ENCODE data around the gene ZNF276. TPM values are rescaled to one million over a fixed set of nuclear protein-coding genes. Genes with fewer than 3 reads are reported as not detected.
"Not testable (repeated sequence)": the region's sequence is repeated elsewhere in the genome, so short reads cannot be mapped to it uniquely, and the experiment has no call there.

ZNF276 gene, protein sequence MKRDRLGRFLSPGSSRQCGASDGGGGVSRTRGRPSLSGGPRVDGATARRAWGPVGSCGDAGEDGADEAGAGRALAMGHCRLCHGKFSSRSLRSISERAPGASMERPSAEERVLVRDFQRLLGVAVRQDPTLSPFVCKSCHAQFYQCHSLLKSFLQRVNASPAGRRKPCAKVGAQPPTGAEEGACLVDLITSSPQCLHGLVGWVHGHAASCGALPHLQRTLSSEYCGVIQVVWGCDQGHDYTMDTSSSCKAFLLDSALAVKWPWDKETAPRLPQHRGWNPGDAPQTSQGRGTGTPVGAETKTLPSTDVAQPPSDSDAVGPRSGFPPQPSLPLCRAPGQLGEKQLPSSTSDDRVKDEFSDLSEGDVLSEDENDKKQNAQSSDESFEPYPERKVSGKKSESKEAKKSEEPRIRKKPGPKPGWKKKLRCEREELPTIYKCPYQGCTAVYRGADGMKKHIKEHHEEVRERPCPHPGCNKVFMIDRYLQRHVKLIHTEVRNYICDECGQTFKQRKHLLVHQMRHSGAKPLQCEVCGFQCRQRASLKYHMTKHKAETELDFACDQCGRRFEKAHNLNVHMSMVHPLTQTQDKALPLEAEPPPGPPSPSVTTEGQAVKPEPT
- 3.0 and 6.9 TPM in 2 replicates for total RNA-seq (2014; rRNA removed; shearing (Covaris generic))

DNA sequence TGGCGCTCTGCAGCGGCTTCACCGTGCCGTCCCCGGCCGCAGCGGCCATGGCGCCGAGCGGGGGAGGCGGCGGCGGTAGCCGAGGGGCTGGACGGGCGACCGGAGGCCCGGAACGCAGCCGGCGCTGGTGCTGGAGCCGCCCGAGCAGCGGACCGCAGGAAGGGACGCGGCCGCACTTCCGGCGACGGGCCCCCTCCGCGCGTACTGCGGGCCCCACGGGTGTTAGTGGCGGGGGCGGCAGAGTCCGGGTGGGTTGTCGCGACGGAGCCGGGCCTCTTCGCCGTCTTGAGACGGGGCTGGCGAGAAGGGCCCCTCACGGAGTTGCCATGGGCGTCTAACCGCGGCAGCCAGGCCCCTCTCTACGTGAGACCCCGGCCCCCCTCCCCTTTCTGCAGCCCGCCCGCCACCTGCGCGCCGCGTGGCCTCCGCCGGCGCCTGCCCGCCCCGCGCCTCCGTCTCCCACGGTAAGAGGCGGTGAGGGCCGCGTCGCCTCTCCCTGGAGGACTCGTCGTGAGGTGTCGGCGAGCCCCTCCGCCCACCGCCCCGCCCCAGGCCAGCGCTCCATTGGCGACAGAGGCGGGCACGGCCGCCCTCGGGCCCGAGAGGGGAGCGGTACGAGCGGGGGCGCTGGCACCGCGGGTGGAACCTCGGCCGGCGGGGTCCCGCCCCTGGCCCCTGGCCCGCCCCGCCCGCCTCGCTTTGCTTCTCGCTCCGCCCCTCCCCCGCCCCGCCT is at the start of gene ZNF276, which contains the start of gene VPS9D1:
Gene ZNF276, plus strand, starts transcription at position 725 of the 733 bp plus-strand sequence. CDS start 104 bp downstream, outside the sequence.
Gene VPS9D1, minus strand, starts transcription at position 86 of the 733 bp plus-strand sequence. Its CDS starts 37 bp downstream, at position 49.
- DNase-seq (ENCODE audit: low read depth): peak; percentile 62

DNA sequence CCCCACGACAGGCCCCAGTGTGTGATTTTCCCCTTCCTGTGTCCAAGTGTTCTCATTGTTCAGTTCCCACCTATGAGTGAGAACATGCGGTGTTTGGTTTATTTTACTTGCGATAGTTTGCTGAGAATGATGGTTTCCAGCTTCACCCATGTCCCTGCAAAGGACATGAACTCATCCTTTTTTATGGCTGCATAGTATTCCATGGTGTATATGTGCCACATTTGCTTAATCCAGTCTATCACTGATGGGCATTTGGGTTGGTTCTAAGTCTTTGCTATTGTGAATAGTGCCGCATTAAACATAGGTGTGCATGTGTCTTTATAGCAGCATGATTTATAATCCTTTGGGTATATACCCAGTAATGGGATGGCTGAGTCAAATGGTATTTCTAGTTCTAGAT is 49.8 kb upstream of the ZNF276 start:
- not testable (repeated sequence) for DNase-seq (ENCODE audit: low read depth)

DNA sequence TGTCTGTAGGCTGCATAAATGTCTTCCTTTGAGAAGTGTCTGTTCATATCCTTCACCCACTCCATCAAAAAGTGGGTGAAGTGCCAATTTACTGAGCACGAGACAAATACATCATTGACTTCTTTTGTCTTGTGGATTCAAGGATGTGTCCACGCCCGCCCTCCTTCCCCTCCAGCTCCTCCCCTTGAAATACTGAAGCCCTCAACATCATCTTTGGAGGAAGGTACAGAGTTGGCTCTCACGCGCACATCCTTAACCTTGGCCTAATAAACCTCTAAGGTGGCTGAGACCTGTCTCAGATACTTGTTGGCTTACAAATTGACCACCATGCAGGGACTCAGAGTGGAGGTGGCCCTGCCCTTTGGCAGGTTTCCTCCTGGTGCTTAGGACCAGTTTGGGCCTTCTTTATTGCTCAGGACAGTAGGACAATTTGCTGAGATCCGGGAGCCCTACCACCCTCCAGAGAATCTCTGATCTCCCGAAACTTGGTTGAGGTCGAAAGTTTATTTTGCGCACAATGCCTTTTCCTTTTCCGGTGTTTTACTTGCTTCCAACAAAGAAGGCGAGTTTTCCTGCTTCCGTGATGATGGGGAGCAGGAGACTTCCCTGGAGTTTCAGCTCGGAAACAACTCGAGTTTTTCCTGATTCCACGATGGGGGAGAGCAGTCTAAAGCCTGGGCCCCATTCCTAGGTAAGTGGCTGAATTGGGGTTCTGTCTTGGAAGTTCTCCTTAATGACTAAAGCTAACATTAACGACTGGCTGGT is 49.0 kb upstream of the ZNF276 start:
- DNase-seq (ENCODE audit: low read depth): no peak

DNA sequence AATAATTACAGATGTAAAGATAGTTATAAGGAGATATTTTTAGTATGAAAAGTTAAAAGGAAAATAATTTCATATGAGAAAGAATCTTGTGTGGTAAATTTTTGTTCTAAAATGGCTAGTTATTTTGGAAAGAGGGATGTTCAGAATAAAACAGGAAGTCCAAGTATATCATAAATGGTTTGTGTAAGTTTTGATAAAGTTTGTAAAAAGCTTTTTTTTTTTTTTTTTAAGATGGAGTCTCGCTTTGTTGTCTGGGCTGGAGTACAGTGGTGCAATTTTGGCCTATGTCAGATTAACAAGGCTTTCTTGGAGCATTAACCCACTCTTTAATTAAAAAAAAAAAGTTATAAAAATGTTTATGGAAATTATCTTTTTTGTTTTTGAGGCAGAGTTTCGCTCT is 43.1 kb upstream of the ZNF276 start:
- no peak for DNase-seq (ENCODE audit: low read depth)

DNA sequence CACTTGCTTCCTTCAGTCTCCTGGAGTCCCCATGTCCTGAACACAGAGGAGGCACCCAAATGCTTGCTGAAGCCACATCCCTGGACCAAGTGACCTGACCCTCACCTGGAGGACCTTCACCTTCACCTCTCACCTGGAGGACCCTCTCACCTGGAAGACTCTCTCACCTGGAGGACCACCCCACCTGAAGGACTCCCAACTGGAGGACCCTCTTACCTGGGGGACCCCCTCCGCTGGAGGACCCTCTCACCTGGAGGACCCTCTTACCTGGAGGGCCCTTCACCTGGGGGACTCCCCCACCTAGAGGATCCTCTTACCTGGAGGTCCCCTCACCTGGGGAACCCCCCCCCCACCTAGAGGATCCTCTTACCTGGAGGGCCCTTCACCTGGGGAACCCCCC is 35.4 kb upstream of the ZNF276 start:
- DNase-seq (ENCODE audit: low read depth): no peak

DNA sequence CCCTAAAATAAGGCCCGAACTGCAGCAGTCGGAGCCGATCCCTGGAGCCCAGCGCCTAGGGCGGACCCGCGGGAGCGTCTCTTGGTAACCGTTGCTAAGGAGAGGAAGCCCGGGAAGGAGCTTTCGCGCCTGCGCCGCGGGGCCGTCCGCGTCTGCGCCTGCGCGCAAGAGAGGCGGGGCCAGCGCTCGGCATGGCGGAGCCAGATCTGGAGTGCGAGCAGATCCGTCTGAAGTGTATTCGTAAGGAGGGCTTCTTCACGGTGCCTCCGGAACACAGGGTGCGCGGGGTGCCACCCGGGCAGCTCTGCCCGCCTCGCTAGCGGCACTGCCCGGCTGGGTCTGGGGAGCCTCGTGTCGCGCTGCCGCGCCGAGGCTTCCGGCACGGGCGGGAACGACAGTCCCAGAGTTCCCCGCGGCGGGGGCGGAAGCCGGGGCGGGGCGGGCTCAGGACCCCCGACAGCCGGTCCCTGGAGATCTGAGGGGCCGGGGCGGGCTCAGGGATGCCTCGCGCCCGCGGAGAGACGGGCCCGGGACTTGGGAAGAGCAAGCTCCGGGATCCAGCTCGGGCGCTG is 34.7 kb upstream of the ZNF276 start, which contains the start of gene CDK10:
Gene CDK10, plus strand, starts transcription at position 170 of the 572 bp plus-strand sequence. Its CDS starts 22 bp downstream, at position 192.
- peak; percentile 87 for DNase-seq (ENCODE audit: low read depth)

DNA sequence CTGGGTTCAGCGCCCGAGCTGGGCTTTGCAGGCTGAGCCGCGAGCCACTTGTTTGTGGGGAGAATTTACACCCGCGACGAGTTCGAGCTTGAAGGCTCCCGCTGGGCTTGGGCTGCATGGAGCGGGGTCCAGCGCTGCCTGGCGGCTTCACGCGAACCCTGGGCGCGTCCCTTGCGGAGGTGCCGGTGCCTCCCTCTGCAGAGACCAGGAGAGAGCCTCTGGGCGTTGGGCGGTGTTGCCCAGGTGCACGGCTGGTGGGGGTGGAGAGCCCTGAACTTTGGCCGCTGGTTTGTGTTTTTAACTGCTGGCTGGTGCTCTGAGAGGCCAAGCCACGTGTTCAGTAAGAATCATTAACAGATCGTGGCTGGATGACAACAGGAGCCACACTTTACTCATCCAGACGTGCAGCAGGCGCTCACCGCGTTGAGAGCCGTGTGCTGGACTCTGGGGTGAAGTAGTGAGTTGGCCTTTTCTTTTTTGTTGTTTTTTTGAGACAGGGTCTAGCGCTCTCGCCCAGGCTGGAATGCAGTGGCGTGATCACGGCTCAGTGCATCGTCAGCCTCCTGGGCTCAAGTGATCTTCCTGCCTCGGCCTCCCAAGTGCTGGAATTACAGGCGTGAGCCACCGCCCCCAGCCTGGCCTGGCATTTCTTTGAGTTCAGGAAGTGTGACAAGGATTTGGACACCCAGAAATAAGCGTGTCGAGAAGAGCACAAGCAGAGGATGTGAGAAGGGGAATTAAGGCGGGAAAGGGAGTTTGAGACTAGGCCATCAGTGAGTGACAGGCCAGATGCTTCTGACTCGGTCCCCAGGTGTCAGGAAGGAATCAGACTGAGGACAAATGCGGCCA is 34.0 kb upstream of the ZNF276 start:
- peak; percentile 60 for DNase-seq (ENCODE audit: low read depth)

DNA sequence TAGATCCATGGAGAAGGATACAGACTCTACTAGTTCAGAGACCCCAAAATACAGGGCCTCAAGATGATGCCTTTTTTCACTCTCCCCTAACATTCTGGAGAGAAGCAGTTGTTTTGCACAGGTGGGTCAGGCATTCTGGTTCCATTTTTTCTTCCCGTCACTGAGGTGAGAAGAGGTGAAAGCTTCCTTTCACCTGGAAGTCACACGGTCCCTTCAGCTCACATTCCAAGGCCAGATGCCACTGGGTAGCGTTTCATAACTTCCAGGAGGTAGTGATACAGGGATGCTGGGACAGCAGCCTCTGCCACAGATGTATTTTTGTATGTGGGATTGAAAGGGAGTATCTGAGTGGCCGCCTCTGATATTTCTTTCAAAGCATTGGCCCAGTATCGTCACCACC is 32.9 kb upstream of the ZNF276 start:
- DNase-seq (ENCODE audit: low read depth): no peak

DNA sequence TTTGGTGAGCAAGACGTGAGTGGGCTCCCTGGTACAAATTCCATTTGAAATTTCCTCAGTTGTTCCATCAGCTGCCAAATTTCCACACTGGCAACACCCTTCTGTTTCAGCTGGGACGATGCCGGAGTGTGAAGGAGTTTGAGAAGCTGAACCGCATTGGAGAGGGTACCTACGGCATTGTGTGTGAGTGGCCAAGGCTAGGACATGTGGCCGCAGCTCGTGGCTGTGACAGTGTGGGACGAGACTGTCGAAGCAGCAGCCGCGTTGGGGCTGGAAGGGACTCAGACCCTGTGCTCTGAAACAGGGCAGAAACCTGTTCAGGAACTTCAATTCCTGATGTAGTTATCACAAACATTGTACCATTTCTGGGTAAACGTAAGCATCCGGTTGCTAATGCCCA is 32.2 kb upstream of the ZNF276 start:
- no peak for DNase-seq (ENCODE audit: low read depth)

DNA sequence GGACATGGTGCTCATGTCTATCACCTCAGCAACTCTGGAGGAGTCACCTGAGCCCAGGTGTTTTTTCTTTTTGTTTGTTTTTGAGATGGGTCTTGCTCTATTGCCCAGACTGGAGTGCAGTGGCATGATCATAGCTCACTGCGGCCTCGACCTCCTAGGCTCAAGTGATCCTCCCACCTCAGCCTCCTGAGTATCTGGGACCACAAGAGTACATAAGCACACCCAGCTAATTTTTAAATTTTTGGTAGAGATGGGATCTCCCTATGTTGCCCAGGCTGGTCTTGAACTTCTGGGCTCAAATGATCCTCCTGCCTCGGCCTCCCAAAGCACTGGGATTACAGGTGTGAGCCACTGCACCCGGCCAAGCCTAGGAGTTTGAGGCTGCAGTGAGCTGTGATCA is 31.7 kb upstream of the ZNF276 start:
- DNase-seq (ENCODE audit: low read depth): not testable (repeated sequence)

DNA sequence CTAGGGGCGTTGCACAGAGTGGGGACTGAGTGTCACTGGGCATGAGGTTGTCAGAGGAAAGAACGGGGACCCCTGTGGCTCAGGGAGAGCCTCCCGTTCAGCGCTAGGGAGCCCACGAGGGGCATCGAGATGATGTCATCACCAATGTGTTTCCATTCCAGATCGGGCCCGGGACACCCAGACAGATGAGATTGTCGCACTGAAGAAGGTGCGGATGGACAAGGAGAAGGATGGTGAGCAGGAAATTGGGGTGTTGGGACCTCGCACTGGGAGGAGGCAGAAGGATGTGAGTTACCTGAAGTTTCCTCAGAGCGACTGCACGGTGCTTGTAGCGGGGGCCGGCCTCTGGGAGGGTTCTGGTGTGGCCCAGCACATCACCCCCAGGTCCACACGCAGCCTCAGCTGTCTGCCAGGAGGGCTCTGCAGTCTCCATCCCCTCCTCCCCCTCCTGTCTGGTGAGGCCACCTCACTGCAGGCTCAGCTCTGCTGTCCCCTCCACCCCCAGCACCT is 30.9 kb upstream of the ZNF276 start:
- no peak for DNase-seq (ENCODE audit: low read depth)

DNA sequence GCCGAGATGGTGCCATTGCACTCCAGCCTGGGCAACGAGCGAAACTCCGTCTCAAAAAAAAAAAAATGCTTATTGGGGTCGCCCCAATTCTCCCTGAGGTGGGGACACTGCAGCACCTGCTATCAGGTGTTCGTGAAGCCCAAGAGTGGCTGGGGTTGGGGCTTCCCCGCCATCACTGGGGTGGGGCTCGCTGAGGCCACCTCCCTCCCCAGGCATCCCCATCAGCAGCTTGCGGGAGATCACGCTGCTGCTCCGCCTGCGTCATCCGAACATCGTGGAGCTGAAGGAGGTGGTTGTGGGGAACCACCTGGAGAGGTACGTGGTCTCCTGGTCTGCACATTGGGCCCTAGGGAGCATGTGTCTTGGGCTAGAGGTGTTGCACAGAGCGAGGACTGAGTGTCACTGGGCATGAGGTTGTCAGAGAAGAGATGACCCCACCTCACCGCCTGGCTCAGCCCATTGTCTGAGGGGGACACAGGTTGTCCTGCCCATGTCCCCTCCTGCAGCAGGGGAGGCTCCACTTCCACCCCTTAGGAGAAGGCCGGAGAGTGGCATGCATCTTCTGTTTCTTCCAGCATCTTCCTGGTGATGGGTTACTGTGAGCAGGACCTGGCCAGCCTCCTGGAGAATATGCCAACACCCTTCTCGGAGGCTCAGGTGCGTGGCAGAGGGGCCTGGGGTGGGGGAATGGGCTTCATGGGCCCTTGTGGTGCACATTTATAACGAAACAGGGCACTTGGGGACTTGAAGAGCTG is 29.9 kb upstream of the ZNF276 start:
- no peak for DNase-seq (ENCODE audit: low read depth)

DNA sequence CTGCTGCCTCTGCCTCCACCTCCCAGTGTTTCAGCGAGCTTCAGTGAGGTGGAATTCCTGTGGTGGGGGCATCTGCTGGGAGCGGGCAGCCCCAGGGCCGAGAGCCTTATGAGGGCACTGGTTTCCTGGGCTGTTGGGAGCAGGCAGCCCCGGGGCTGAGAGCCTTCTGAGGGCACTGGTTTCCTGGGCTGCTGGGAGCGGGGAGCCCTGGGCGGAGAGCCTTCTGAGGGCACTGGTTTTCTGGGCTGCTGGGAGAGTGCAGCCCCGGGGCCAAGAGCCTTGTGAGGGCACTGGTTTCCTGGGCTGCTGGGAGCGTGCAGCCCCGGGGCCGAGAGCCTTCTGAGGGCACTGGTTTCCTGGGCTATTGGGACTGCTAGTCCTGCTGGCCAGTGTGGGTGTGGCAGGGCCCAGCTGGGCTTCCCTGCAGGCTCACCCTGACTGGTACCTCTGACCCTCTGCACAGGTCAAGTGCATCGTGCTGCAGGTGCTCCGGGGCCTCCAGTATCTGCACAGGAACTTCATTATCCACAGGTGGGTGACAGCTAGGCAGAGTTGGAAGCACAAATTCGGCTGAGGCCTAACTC is 29.3 kb upstream of the ZNF276 start:
- no peak for DNase-seq (ENCODE audit: low read depth)

DNA sequence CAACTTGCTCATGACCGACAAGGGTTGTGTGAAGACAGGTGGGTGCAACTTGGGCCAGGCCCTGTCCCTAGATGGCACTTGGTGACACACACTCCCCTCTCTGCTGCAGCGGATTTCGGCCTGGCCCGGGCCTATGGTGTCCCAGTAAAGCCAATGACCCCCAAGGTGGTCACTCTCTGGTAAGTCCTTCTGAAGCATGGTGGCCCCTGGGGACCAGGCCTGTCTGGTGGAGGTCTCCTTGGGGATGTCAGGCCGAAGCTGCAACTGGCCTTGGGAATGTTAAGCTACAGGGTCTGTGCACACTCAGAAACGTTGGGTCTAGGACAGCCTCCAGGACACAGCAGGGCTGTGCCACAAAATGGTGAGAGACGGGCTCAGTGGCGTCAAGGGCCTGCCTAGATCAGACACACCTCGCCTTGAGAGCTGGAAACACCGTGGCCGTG is 28.0 kb upstream of the ZNF276 start:
- DNase-seq (ENCODE audit: low read depth): no peak

DNA sequence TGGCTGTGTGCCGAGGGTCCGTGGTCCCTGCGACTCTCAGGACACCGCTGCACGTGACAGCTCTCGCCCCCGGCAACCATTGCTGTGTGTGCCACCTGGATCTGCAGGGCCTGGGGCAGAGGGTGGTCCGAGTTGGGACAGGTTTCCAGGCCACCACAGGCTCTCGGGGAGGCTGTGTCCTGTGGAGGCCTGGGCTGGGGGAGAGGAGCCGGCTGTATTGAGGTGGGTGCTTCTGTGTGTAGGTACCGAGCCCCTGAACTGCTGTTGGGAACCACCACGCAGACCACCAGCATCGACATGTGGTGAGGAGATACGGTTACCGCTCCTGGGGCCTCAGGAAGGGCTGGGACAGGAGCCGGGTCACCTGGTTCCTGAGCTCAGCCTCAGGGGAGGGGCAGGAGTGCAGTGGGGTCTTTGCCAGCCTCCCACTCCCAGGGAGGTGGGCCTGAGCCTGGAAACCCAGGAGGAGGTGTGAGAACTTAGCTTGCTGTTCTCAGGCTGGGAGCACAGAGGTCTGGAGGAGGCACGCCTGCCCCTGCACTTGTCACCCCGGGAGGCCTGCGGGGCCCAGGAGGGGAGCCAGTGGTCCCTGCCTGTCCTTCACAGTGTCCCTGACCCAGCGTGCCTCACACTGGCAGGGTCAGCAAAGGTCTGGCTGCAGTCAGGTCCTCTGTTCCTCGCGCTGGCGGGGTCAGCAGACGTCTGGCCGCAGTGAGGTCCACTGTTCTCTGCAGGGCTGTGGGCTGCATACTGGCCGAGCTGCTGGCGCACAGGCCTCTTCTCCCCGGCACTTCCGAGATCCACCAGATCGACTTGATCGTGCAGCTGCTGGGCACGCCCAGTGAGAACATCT is 27.2 kb upstream of the ZNF276 start:
- no peak for DNase-seq (ENCODE audit: low read depth)

DNA sequence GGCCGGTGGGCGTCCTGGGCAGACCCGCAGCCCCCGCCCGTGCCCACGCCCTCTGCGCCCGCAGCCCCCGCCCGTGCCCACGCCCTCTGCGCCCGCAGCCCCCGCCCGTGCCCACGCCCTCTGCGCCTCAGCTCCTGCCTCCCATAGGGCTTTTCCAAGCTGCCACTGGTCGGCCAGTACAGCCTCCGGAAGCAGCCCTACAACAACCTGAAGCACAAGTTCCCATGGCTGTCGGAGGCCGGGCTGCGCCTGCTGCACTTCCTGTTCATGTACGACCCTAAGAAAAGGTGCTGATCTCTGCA is 26.6 kb upstream of the ZNF276 start:
- not testable (repeated sequence) for DNase-seq (ENCODE audit: low read depth)

DNA sequence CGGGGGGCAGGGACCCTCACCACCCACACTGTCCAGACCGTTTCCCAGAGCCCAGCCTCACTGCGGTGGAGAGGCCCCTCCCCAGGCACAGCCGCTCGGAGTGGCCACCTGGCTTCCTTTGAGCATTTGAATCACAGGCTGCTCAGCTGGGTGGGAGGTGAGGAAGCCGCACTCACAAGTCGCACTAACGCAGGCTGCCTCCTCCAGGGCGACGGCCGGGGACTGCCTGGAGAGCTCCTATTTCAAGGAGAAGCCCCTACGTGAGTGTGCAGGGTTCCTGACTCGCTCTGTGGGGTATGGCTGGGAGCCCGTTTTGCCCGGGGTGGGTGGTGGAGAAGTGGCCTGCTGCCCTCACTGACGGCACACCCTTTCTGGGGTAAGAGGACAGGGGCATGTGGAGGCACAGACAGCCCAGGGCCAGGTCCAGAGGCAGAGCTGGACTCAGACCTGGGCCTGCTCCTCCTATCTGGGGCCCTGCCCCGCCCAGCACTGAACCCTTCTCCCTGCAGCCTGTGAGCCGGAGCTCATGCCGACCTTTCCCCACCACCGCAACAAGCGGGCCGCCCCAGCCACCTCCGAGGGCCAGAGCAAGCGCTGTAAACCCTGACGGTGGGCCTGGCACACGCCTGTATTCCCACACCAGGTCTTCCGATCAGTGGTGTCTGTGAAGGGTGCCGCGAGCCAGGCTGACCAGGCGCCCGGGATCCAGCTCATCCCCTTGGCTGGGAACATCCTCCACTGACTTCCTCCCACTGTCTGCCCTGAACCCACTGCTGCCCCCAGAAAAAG is 26.1 kb upstream of the ZNF276 start:
- no peak for DNase-seq (ENCODE audit: low read depth)
